ENCODE measurements around the gene MITF. TPM values are rescaled to one million over a fixed set of nuclear protein-coding genes. Genes with fewer than 3 reads are reported as not detected.

Gene MITF
- polyA plus RNA-seq, 1 donor (not counting 4 experiments of a cell fraction or from before 2014, with no cell fraction given), result 2.7 TPM

- FAIRE-seq, result no peak
- dilution Hi-C loops (cut with MboI; ENCODE audit: extremely low pct_ligation_motif_present, low sequenced_read_pairs), result no loop called here
- TF ChIP-seq CTCF (optimal IDR thresholded peaks at IDR 0.05 in 1 of 3, IDR thresholded peaks at IDR 0.05 in 1 of 3, conservative IDR thresholded peaks at IDR 0.05 in 1 of 3; ENCODE audit: extremely low read depth in 1 of 3, insufficient read depth in 2 of 3, low read length in 3 of 3) (no peak), EZH2 (IDR thresholded peaks at IDR 0.05; ENCODE audit: low read length) (no peak)
These were observed 37.8 kb downstream of the MITF start for GRCh38 chr3:69776920-69777581.

GRCh38 chr3:69777582-69777967 lies 38.3 kb downstream of the MITF start:
- H3K4me1 ChIP-seq (ENCODE audit: control insufficient read depth, extremely low read depth, insufficient read depth, low read length), result no peaks in the 10 kb centered on the region
- no peaks in the 10 kb centered on the region for H3K9me3 ChIP-seq (ENCODE audit: control insufficient read depth, low read depth, low read length)
- H2AFZ ChIP-seq (ENCODE audit: control insufficient read depth, low read length), result no peak overlapping the region
- no peak for TF ChIP-seq EZH2 (IDR thresholded peaks at IDR 0.05; ENCODE audit: low read length)
- TF ChIP-seq CTCF (optimal IDR thresholded peaks at IDR 0.05 in 1 of 3, IDR thresholded peaks at IDR 0.05 in 1 of 3, conservative IDR thresholded peaks at IDR 0.05 in 1 of 3; ENCODE audit: extremely low read depth in 1 of 3, insufficient read depth in 2 of 3, low read length in 3 of 3), result no peak
- H3K79me2 ChIP-seq (ENCODE audit: control insufficient read depth, insufficient read depth, low read length), result no peaks in the 10 kb centered on the region
- dilution Hi-C loops (cut with MboI; ENCODE audit: extremely low pct_ligation_motif_present, low sequenced_read_pairs), result no loop called here
- H3K27ac ChIP-seq (ENCODE audit: control insufficient read depth, insufficient read depth, low read length), result no peak overlapping the region
- no peaks in the 10 kb centered on the region for H3K36me3 ChIP-seq (ENCODE audit: control insufficient read depth in 2 of 2, extremely low read depth in 1 of 2, insufficient read depth in 2 of 2, low read length in 2 of 2)
- DNase-seq (ENCODE audit: low read depth, low spot score) (no peak), FAIRE-seq (no peak)
- no peak overlapping the region for H3K9ac ChIP-seq (ENCODE audit: control insufficient read depth, extremely low read depth, insufficient read depth, low read length)
- H3K27me3 ChIP-seq (ENCODE audit: control insufficient read depth, extremely low read depth, insufficient read depth, low read length), result no peaks in the 10 kb centered on the region
- H3K4me3 ChIP-seq (ENCODE audit: control insufficient read depth in 2 of 3, extremely low read depth in 1 of 3, insufficient read depth in 2 of 3, low read depth in 1 of 3, low read length in 3 of 3), result no peak overlapping the region
- no peaks in the 10 kb centered on the region for H4K20me1 ChIP-seq (ENCODE audit: control insufficient read depth, extremely low read depth, insufficient read depth, low read length)
- no peaks in the 10 kb centered on the region for H3K9me1 ChIP-seq (ENCODE audit: control insufficient read depth, extremely low read depth, insufficient read depth, low read length)
- H3K4me2 ChIP-seq (ENCODE audit: control insufficient read depth, extremely low read depth, insufficient read depth, low read depth, low read length), result no peak overlapping the region

More at GRCh38 chr3:69776920-69777581, 37.8 kb downstream of the MITF start:
- H3K4me3 ChIP-seq (ENCODE audit: control insufficient read depth in 2 of 3, extremely low read depth in 1 of 3, insufficient read depth in 2 of 3, low read depth in 1 of 3, low read length in 3 of 3), result no peak overlapping the region
- H4K20me1 ChIP-seq (ENCODE audit: control insufficient read depth, extremely low read depth, insufficient read depth, low read length), result no peaks in the 10 kb centered on the region
- no peaks in the 10 kb centered on the region for H3K27me3 ChIP-seq (ENCODE audit: control insufficient read depth, extremely low read depth, insufficient read depth, low read length)
- no peaks in the 10 kb centered on the region for H3K36me3 ChIP-seq (ENCODE audit: control insufficient read depth in 2 of 2, extremely low read depth in 1 of 2, insufficient read depth in 2 of 2, low read length in 2 of 2)
- no peaks in the 10 kb centered on the region for H3K9me1 ChIP-seq (ENCODE audit: control insufficient read depth, extremely low read depth, insufficient read depth, low read length)
- H3K4me2 ChIP-seq (ENCODE audit: control insufficient read depth, extremely low read depth, insufficient read depth, low read depth, low read length), result no peak overlapping the region
- H3K9ac ChIP-seq (ENCODE audit: control insufficient read depth, extremely low read depth, insufficient read depth, low read length), result no peak overlapping the region
- H2AFZ ChIP-seq (ENCODE audit: control insufficient read depth, low read length), result no peak overlapping the region
- DNase-seq (ENCODE audit: low read depth, low spot score), result no peak
- H3K4me1 ChIP-seq (ENCODE audit: control insufficient read depth, extremely low read depth, insufficient read depth, low read length), result no peaks in the 10 kb centered on the region
- no peaks in the 10 kb centered on the region for H3K79me2 ChIP-seq (ENCODE audit: control insufficient read depth, insufficient read depth, low read length)
- H3K9me3 ChIP-seq (ENCODE audit: control insufficient read depth, low read depth, low read length), result no peaks in the 10 kb centered on the region
- no peak overlapping the region for H3K27ac ChIP-seq (ENCODE audit: control insufficient read depth, insufficient read depth, low read length)

All from keratinocyte (primary cell).